Measurements from ENCODE around the gene ZNF230.
A peak's percentile ranks its signal among the peaks of the same experiment; 100 is the strongest.

Gene ZNF230

GRCh38 chr19:44002566-44003460 lies at the start of gene ZNF230:
ZNF230 (plus strand) TSS chr19:44002957; CDS start chr19:44007079, 4,122 bp downstream.
- peak; percentile 99 for FAIRE-seq
- peak; percentile 84 for DNase-seq (ENCODE audit: extremely low spot score, insufficient read length, low read depth)

GRCh38 chr19:43956827-43957226 lies 45.9 kb upstream of the ZNF230 start:
- FAIRE-seq (no peak), DNase-seq (ENCODE audit: extremely low spot score, insufficient read length, low read depth) (no peak)

GRCh38 chr19:43957891-43958290 lies 44.9 kb upstream of the ZNF230 start:
- DNase-seq (ENCODE audit: extremely low spot score, insufficient read length, low read depth) (no peak), FAIRE-seq (no peak)

- no peak for FAIRE-seq
- DNase-seq (ENCODE audit: extremely low spot score, insufficient read length, low read depth): no peak
Observed at GRCh38 chr19:43960411-43960810, 42.3 kb upstream of the ZNF230 start.

- DNase-seq (ENCODE audit: extremely low spot score, insufficient read length, low read depth) (no peak), FAIRE-seq (no peak)
Observed at GRCh38 chr19:43966079-43966694, 36.6 kb upstream of the ZNF230 start.

GRCh38 chr19:43976732-43977131 lies 26.0 kb upstream of the ZNF230 start:
- FAIRE-seq (no peak), DNase-seq (ENCODE audit: extremely low spot score, insufficient read length, low read depth) (no peak)

GRCh38 chr19:43983544-43983911 lies 19.2 kb upstream of the ZNF230 start:
- FAIRE-seq: no peak
- DNase-seq (ENCODE audit: extremely low spot score, insufficient read length, low read depth): no peak

- FAIRE-seq: peak; percentile 97
- peak; percentile 59 for DNase-seq (ENCODE audit: extremely low spot score, insufficient read length, low read depth)
Observed at GRCh38 chr19:43983912-43984686, 18.7 kb upstream of the ZNF230 start, which contains the start of gene ZNF155. ZNF155 (plus strand) TSS chr19:43984188; CDS start chr19:43988544, 4,356 bp downstream.

- DNase-seq (ENCODE audit: extremely low spot score, insufficient read length, low read depth) (no peak), FAIRE-seq (no peak)
Observed at GRCh38 chr19:43984687-43985000, 18.1 kb upstream of the ZNF230 start.

GRCh38 chr19:43997631-43998290 lies 5.0 kb upstream of the ZNF230 start:
- DNase-seq (ENCODE audit: extremely low spot score, insufficient read length, low read depth) (no peak), FAIRE-seq (no peak)

GRCh38 chr19:44002212-44002565 lies 568 bp upstream of the ZNF230 start:
- DNase-seq (ENCODE audit: extremely low spot score, insufficient read length, low read depth): no peak
- FAIRE-seq: no peak

- FAIRE-seq (peak; percentile 63), DNase-seq (ENCODE audit: extremely low spot score, insufficient read length, low read depth) (no peak)
Observed at GRCh38 chr19:44003461-44004009, 778 bp downstream of the ZNF230 start.

GRCh38 chr19:44005973-44006372 lies 3.2 kb downstream of the ZNF230 start:
- FAIRE-seq (no peak), DNase-seq (ENCODE audit: extremely low spot score, insufficient read length, low read depth) (no peak)

- FAIRE-seq: no peak
- DNase-seq (ENCODE audit: extremely low spot score, insufficient read length, low read depth): no peak
Observed at GRCh38 chr19:44007473-44007872, 4.7 kb downstream of the ZNF230 start.

- FAIRE-seq (no peak), DNase-seq (ENCODE audit: extremely low spot score, insufficient read length, low read depth) (no peak)
Observed at GRCh38 chr19:44010468-44010867, 7.7 kb downstream of the ZNF230 start.

- DNase-seq (ENCODE audit: extremely low spot score, insufficient read length, low read depth): no peak
- FAIRE-seq: no peak
Observed at GRCh38 chr19:44019498-44019897, 16.7 kb downstream of the ZNF230 start.

GRCh38 chr19:44021221-44021620 lies 18.5 kb downstream of the ZNF230 start:
- no peak for FAIRE-seq

GRCh38 chr19:44024900-44025216 lies 22.1 kb downstream of the ZNF230 start:
- DNase-seq (ENCODE audit: extremely low spot score, insufficient read length, low read depth) (no peak), FAIRE-seq (no peak)

More at GRCh38 chr19:44021221-44021620, 18.5 kb downstream of the ZNF230 start:
- DNase-seq (ENCODE audit: extremely low spot score, insufficient read length, low read depth): no peak

GRCh38 chr19:44025217-44025936 lies 22.6 kb downstream of the ZNF230 start, which contains the start of gene ZNF222:
ZNF222 (plus strand) TSS chr19:44025379; CDS start chr19:44025437, 58 bp downstream.
- peak; percentile 37 for DNase-seq (ENCODE audit: extremely low spot score, insufficient read length, low read depth)
- peak; percentile 93 for FAIRE-seq
